ENCODE measurements around the gene ELAC2. TPM values are rescaled to one million over a fixed set of nuclear protein-coding genes. Genes with fewer than 3 reads are reported as not detected.

ELAC2 gene
- total and polyA plus RNA-seq, 8 donors = 40.0 to 63.8 (median 56.1) TPM

DNA sequence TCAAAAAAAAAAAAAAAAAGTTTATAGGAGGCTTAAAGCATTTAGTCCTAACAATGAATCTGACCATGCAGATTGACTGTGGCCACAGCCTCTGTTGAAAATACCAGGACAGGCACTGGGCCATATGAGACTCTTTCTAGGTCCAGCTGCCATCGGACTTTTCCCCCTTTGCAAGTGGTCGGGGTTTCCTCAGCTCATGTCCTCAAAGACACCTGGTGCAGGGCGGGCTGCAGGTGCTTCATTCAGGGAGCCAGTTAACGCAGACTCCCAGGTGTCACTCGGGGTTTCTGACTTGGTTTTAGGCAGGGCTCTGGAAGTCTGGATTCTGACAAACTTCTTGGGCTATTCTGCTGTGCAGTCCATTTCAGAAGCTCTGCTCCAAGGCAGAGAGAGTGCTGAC, 20.9 kb downstream of the ELAC2 start:
- Histone ChIP-seq H3K4me1 (no peaks in the 10 kb centered on the region), H3K27ac (no peak overlapping the region), H3K9me3 (no peaks in the 10 kb centered on the region), H3K4me3 (no peak overlapping the region), H3K27me3 (no peaks in the 10 kb centered on the region), H3K36me3 (peaks cover 0 to 100% of the 10 kb centered on the region in 2 donors)
- intact Hi-C loops (cut with DNase I) = no loop called here
- TF ChIP-seq, protein P1, sequence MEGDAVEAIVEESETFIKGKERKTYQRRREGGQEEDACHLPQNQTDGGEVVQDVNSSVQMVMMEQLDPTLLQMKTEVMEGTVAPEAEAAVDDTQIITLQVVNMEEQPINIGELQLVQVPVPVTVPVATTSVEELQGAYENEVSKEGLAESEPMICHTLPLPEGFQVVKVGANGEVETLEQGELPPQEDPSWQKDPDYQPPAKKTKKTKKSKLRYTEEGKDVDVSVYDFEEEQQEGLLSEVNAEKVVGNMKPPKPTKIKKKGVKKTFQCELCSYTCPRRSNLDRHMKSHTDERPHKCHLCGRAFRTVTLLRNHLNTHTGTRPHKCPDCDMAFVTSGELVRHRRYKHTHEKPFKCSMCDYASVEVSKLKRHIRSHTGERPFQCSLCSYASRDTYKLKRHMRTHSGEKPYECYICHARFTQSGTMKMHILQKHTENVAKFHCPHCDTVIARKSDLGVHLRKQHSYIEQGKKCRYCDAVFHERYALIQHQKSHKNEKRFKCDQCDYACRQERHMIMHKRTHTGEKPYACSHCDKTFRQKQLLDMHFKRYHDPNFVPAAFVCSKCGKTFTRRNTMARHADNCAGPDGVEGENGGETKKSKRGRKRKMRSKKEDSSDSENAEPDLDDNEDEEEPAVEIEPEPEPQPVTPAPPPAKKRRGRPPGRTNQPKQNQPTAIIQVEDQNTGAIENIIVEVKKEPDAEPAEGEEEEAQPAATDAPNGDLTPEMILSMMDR (IDR thresholded peaks at IDR 0.05) = no peak
- no peak for ATAC-seq
- no peak for DNase-seq

DNA sequence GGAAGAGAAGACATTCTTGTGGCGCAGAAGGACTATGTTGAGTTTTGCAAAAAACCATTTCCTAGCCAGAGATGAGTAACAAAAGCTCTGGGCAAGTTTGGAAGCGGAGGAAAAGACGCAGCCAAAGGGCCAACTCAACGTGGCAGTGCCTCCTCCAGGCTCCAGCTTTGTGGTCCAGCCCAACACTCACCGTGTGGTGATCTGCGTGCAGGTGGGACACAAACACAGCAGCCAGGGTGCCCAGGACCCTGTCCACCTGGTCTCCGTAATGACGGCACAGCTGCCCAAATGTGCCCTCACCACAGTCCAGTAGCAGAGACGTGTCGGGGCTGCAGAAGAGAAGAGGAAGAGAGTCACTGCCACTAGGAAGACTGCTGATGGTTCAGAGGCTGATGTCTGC, 21.5 kb downstream of the ELAC2 start:
- H3K4me3 ChIP-seq = no peak overlapping the region
- no peaks in the 10 kb centered on the region for H3K9me3 ChIP-seq
- TF ChIP-seq, protein P1 (IDR thresholded peaks at IDR 0.05) = no peak
- no peaks in the 10 kb centered on the region for H3K27me3 ChIP-seq
- intact Hi-C loops (cut with DNase I) = no loop called here
- ATAC-seq (no peak), DNase-seq (no peak)
- H3K27ac ChIP-seq = no peak overlapping the region
- H3K36me3 ChIP-seq = peaks cover 0 to 100% of the 10 kb centered on the region in 2 donors
- H3K4me1 ChIP-seq = no peaks in the 10 kb centered on the region

DNA sequence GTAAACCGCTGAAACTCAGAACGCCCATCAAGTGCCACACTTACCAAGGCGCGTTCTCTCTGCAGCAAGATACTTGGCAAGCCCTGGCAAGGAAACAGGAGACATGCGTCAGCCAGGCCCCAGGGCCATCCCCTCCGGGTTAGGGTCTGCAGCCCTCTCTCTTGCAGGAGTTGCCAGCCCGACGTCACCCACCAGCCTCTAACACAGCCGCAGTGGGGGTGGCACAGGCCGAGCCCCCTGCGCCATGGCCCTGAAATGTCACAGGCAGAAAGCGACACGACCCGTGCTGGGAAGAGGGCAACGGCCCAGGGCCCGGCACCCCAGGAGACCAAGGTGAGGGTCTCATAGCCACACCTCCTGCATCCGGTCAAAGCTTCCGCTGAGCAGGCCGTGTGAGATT, 21.9 kb downstream of the ELAC2 start:
- intact Hi-C loops (cut with DNase I) = no loop called here
- H3K4me1 ChIP-seq = no peaks in the 10 kb centered on the region
- no peak overlapping the region for H3K27ac ChIP-seq
- TF ChIP-seq, protein P1 (IDR thresholded peaks at IDR 0.05) = no peak
- ATAC-seq = no peak
- peaks cover 0 to 100% of the 10 kb centered on the region in 2 donors for H3K36me3 ChIP-seq
- H3K9me3 ChIP-seq = no peaks in the 10 kb centered on the region
- H3K27me3 ChIP-seq = no peaks in the 10 kb centered on the region
- no peak overlapping the region for H3K4me3 ChIP-seq
- DNase-seq = no peak

DNA sequence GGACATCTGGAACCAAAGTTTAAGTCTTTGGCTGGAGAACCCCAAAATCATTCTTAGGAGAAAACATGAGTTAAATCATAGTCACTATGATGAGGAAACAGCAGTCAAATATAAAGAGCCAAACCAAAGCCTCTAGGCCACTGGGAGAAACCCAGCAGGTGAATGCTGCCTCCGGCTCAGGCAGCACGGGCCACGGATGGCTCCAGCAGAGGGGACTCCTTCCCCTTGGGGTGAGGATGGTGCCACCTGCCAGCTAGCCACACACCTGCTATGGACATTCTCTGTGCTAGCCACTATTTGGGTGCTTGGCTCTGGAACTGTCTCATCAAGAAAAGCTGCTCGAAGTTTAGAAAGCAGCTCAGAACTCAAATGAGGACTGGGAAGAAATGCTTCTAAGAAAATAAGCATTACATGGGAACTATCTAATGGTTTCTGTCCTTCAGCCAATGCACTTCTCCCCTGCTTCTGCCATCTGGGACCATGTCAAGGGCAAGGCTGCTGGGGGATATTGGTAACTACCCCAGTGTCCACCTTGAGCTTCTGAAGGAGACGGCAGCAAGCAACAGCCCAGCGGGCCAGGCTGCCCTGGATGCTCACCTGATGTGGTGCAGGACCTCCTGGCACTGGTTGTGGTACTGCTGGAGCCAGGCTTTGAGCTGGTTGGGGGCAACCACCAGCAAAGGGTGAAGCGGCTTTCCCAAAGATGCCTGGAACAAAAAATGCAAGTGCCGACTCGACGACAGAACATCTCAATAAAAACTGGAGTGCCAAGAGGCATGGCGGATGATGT, 22.5 kb downstream of the ELAC2 start:
- H3K36me3 ChIP-seq = peaks cover 0 to 100% of the 10 kb centered on the region in 2 donors
- TF ChIP-seq, protein P1 (IDR thresholded peaks at IDR 0.05) = no peak
- no peaks in the 10 kb centered on the region for H3K9me3 ChIP-seq
- ATAC-seq (no peak), DNase-seq (no peak)
- H3K27ac ChIP-seq = no peak overlapping the region
- no peaks in the 10 kb centered on the region for H3K27me3 ChIP-seq
- intact Hi-C loops (cut with DNase I) = no loop called here
- no peaks in the 10 kb centered on the region for H3K4me1 ChIP-seq
- H3K4me3 ChIP-seq = no peak overlapping the region

DNA sequence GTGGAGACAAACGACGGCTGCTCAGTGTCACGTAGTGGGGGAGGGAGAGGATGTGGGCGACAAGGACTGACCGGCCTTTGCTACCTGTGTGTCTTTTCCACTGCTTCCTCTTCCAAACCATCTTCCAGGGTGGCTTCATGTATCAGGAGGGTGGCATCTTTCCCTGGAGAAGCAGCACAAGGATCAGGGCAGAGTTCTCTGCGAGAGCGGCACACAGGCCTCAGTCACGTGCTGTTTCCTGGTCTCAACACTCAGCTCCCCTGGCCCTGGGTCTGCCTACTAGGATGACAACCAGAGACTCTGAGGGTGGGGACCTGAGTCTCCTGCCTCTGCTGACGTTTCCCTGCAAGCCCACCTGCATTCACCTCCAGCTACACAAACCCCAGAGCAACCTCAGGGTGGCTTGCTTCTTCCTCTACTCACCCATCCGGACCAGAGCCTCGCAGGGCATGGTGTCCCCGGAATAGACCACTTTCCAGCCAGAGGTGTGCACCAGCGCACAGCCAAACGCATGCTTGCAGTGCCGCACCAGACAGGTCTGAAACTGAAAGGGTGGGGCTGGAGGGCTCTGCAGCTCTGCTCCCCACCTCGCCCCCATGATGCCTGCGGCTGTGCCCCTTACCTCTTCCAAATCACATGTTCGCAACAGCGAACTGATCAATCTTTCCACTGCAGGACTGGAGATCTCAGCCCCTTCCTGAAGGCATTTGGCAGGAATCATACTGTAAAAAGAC, 23.3 kb downstream of the ELAC2 start:
- intact Hi-C loops (cut with DNase I) = no loop called here
- TF ChIP-seq, protein P1 (IDR thresholded peaks at IDR 0.05) = no peak
- Histone ChIP-seq H3K27ac (no peak overlapping the region), H3K4me1 (no peaks in the 10 kb centered on the region), H3K27me3 (no peaks in the 10 kb centered on the region), H3K9me3 (no peaks in the 10 kb centered on the region), H3K36me3 (peaks cover 0 to 99% of the 10 kb centered on the region in 2 donors), H3K4me3 (no peak overlapping the region)
- DNase-seq (no peak), ATAC-seq (no peak)

All from left lung (tissue), 10 donors.